Cardiac fibroblast (primary cell): ENCODE results near the gene LUZP2.

Source experiments
- DNase-seq, 2 donors: peaks; one replicate each; pipeline versions ENCODE4 v3.0.0 to v3.0.0-alpha.2; 2010; ENCODE audit warnings: low read depth in 2 of 2
- H3K4me3 ChIP-seq, 2 donors: replicated peaks in 1 of 2; 1 replicate in 1 of 2; 2 replicates in 1 of 2; pipeline ENCODE4 v1.5.1; 2011; ENCODE audit warnings: low read depth in 2 of 2, low read length in 2 of 2, mild to moderate bottlenecking in 2 of 2, moderate library complexity in 1 of 2
- TF ChIP-seq, protein P1 (sequence below): IDR thresholded peaks from one replicate; pipeline ENCODE4 v1.5.1; 2011; ENCODE audit warnings: low read depth, mild to moderate bottlenecking, low read length, inconsistent platforms

LUZP2 gene

DNA sequence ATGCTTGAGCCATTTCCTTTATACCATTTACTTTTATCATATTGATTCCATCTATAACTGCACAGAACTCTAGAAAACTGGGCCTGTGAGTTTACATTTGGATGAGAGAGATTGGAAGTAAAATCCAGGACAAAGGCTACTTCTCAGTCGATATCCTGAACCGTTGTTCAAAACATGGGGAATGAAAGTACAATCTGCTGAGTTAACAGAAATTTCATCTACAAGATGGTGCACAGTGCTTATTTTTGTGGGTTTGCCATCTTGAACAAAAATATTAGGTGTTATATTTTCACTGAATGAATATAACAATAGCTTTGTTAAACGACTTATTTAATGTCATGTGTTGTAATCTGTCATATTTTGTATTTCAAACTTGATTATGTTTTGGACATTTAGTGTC lies 622.6 kb downstream of the LUZP2 start:
- TF ChIP-seq, protein P1, sequence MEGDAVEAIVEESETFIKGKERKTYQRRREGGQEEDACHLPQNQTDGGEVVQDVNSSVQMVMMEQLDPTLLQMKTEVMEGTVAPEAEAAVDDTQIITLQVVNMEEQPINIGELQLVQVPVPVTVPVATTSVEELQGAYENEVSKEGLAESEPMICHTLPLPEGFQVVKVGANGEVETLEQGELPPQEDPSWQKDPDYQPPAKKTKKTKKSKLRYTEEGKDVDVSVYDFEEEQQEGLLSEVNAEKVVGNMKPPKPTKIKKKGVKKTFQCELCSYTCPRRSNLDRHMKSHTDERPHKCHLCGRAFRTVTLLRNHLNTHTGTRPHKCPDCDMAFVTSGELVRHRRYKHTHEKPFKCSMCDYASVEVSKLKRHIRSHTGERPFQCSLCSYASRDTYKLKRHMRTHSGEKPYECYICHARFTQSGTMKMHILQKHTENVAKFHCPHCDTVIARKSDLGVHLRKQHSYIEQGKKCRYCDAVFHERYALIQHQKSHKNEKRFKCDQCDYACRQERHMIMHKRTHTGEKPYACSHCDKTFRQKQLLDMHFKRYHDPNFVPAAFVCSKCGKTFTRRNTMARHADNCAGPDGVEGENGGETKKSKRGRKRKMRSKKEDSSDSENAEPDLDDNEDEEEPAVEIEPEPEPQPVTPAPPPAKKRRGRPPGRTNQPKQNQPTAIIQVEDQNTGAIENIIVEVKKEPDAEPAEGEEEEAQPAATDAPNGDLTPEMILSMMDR: no peak
- H3K4me3 ChIP-seq: no peak overlapping the region
- DNase-seq: no peak
